ENCODE data around the gene AURKA.
"Not testable (repeated sequence)": the region's sequence is repeated elsewhere in the genome, so short reads cannot be mapped to it uniquely, and the experiment has no call there.

The AURKA gene

DNA sequence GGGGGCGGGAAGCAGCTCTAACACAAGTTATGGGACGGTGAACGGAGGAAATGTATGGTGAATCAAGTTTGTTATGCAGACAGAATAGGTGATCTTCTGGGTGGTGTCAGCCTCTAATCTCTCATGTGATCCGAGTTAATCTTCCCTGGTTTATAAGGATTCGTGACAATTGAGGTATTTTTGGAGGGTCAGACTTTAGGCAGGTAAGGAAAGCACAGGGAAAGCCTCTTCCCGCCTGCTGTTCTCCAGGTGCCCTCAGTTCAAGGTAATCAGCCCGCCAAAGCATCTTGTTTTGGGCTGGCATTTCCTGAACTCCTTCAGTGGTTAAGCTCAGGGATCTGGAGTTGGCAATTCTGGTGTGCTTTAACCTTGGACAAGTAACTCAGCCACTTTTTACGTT lies 1.6 kb upstream of the AURKA start:
- Histone ChIP-seq H3K4me1 (peaks cover 39% of the 10 kb centered on the region), H3K9me3 (no peaks in the 10 kb centered on the region), H3K27me3 (no peaks in the 10 kb centered on the region), H3K36me3 (peaks cover 56% of the 10 kb centered on the region), H4K20me1 (peaks cover 23% of the 10 kb centered on the region), H3K4me3 (peak overlapping the region; percentile 81), H3K4me2 (peak overlapping the region; percentile 78), H3K27ac (no peak overlapping the region), H3K9ac (peak overlapping the region; percentile 82; the same call in 1 of the 2 replicates)
- TF ChIP-seq Cebpa-rat (IDR thresholded peaks at IDR 0.05) = no peak

DNA sequence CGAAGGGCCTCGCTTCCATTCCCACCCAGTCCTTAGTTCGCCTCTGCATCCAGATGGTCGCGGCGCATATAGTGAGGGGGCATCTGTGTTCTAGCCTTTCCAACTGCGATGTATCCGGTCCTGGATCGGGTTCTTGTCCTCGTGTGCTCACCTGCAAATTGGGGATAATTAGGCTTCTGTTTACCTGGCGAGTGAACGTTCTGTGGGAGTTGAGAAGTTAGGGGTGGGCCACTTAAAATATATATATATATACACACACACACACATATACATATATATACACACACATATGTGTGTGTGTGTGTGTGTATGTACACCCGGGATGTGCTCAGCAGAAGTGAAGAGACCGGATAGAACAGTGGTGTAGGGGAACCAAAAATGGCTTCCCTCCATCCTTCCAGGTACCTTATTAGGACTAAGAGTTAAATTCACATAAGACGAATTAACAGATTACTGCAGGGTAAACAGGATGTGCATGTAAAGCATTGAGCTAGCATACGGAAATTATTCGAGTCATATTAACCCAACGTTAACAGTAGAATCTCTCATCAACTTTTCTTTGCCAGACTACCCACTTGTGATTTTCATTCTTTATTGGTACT lies 967 bp upstream of the AURKA start:
- Histone ChIP-seq H3K27ac (peak overlapping the region; percentile 84), H3K27me3 (no peaks in the 10 kb centered on the region), H3K4me2 (peak overlapping the region; percentile 78), H4K20me1 (peaks cover 18% of the 10 kb centered on the region), H3K9me3 (no peaks in the 10 kb centered on the region), H3K4me3 (peak overlapping the region; percentile 81), H3K36me3 (peaks cover 56% of the 10 kb centered on the region), H3K9ac (peak overlapping the region; percentile 82), H3K4me1 (peaks cover 39% of the 10 kb centered on the region)
- TF ChIP-seq Cebpa-rat (IDR thresholded peaks at IDR 0.05) = no peak

- Histone ChIP-seq H3K36me3 (peaks cover 55% of the 10 kb centered on the region), H3K4me1 (peaks cover 39% of the 10 kb centered on the region)
- TF ChIP-seq Cebpa-rat (IDR thresholded peaks at IDR 0.05) = no peak
Measured at GRCh38 chr20:56391596-56392131, 351 bp downstream of the AURKA start.

GRCh38 chr20:56391037-56391436 lies 978 bp downstream of the AURKA start:
- Histone ChIP-seq H3K4me1 (peaks cover 39% of the 10 kb centered on the region), H3K4me2 (peak overlapping the region; percentile 88), H3K9ac (peak overlapping the region; percentile 82), H3K27ac (peak overlapping the region; percentile 84), H3K36me3 (peaks cover 57% of the 10 kb centered on the region), H3K9me3 (no peaks in the 10 kb centered on the region), H3K4me3 (peak overlapping the region; percentile 81), H4K20me1 (peaks cover 12% of the 10 kb centered on the region), H3K27me3 (no peaks in the 10 kb centered on the region)
- no peak for TF ChIP-seq Cebpa-rat (IDR thresholded peaks at IDR 0.05)

More at GRCh38 chr20:56391596-56392131, 351 bp downstream of the AURKA start:
- no peaks in the 10 kb centered on the region for H3K9me3 ChIP-seq
- H4K20me1 ChIP-seq = peaks cover 11% of the 10 kb centered on the region; the same call in 1 of the 2 replicates
- peak overlapping the region; percentile 81 for H3K4me3 ChIP-seq
- no peaks in the 10 kb centered on the region for H3K27me3 ChIP-seq
- H3K27ac ChIP-seq = peak overlapping the region; percentile 84
- peak overlapping the region; percentile 88 for H3K4me2 ChIP-seq
- peak overlapping the region; percentile 82 for H3K9ac ChIP-seq

DNA sequence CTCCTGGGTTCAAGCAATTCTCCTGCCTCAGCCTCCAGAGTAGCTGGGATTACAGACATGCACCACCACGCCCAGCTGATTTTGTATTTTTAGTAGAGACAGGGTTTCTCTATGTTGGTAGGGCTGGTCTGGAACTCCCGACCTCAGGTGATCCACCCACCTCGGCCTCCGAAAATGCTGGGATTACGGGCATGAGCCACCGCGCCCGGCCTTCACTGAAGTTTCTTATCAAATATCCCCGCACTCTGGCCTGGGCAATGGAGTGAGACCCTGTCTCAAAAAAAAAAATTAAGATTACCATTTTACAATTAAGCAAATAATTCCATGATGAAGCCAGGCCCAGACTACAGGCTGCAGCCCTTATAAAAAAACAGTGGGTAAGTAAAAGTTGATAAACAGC lies 1.6 kb downstream of the AURKA start:
- not testable (repeated sequence) for H3K4me3 ChIP-seq, H3K9me3 ChIP-seq, H3K27ac ChIP-seq, H3K27me3 ChIP-seq
- peak overlapping the region; percentile 82 for H3K9ac ChIP-seq
- peaks cover 57% of the 10 kb centered on the region for H3K36me3 ChIP-seq
- H4K20me1 ChIP-seq = peaks cover 16% of the 10 kb centered on the region
- H3K4me1 ChIP-seq = peaks cover 39% of the 10 kb centered on the region
- H3K4me2 ChIP-seq = peak overlapping the region; percentile 88

DNA sequence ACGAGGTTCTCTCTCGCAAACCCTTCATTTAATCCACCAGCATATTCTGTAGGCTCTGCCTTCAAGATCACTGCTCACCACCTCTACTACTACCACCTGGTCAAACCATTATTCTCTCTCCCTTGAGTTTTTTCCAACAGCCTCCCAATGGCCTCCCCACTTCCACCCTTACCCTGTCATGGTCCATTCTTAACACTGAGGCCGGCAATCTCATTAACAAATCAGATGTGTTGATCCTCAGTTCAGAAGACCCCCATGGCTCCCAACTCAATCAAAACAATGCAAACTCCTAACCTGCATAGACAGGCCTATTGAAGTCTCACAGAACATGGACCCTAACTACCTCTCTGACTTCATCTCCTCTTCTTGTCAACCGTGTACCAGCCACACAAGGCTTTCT lies 2.2 kb downstream of the AURKA start:
- Histone ChIP-seq H3K27ac (no peak overlapping the region), H4K20me1 (peaks cover 16% of the 10 kb centered on the region), H3K4me3 (no peak overlapping the region), H3K27me3 (no peaks in the 10 kb centered on the region), H3K4me1 (peaks cover 39% of the 10 kb centered on the region), H3K36me3 (peaks cover 57% of the 10 kb centered on the region), H3K9me3 (no peaks in the 10 kb centered on the region), H3K4me2 (peak overlapping the region; percentile 88; the same call in 1 of the 2 replicates), H3K9ac (no peak overlapping the region)
- TF ChIP-seq Cebpa-rat (IDR thresholded peaks at IDR 0.05) = no peak

- Histone ChIP-seq H3K9ac (no peak overlapping the region), H3K27me3 (no peaks in the 10 kb centered on the region), H3K4me1 (peaks cover 33% of the 10 kb centered on the region), H3K36me3 (peaks cover 64% of the 10 kb centered on the region), H3K27ac (no peak overlapping the region), H3K9me3 (no peaks in the 10 kb centered on the region), H4K20me1 (peaks cover 23% of the 10 kb centered on the region), H3K4me2 (no peak overlapping the region), H3K4me3 (no peak overlapping the region)
- no peak for TF ChIP-seq Cebpa-rat (IDR thresholded peaks at IDR 0.05)
Measured at GRCh38 chr20:56388882-56389281, 3.1 kb downstream of the AURKA start.

DNA sequence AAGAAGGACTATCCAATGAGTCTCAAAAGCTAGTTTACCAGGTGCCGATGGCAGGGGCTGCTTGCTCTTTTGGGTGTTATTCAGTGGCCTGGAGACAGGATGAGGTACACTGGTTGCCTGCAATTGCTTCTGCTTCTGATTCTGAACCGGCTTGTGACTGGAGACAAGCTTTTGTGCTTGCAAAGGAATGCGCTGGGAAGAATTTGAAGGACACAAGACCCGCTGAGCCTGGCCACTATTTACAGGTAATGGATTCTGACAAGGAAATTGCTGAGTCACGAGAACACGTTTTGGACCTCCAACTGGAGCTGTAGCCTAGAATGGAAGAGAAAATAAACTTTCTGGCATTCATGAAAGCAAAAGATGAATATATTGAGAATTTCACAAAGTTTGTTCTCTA lies 5.8 kb downstream of the AURKA start:
- Histone ChIP-seq H3K27me3 (no peaks in the 10 kb centered on the region), H4K20me1 (peaks cover 47% of the 10 kb centered on the region), H3K4me2 (no peak overlapping the region), H3K36me3 (peaks cover 90% of the 10 kb centered on the region), H3K27ac (no peak overlapping the region), H3K4me3 (no peak overlapping the region), H3K4me1 (peaks cover 21% of the 10 kb centered on the region), H3K9me3 (no peaks in the 10 kb centered on the region), H3K9ac (no peak overlapping the region)
- TF ChIP-seq Cebpa-rat (IDR thresholded peaks at IDR 0.05) = no peak

DNA sequence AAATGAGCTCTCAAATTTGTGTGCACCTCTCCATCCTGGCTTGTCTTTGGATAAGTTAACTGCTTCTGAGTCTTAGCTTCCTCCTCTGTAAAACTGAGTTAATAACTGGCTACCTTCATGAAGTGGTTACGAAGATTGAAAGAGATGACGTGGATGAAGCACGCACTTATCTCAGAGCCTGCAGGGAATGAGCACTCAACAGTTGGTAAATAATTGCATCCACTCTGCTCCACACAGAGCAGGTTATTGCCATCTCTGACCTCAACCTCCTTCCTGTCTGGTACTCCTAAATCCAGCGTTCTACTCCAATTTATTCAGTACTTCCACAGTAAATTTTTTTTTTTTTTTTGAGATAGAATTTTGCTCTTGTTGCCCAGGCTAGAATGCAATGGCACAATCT lies 6.9 kb downstream of the AURKA start:
- no peak for TF ChIP-seq Cebpa-rat (IDR thresholded peaks at IDR 0.05)
- H3K4me1 ChIP-seq = peaks cover 10% of the 10 kb centered on the region
- H3K36me3 ChIP-seq = peaks cover 98% of the 10 kb centered on the region
- no peaks in the 10 kb centered on the region for H3K9me3 ChIP-seq
- no peak overlapping the region for H3K4me3 ChIP-seq
- H3K9ac ChIP-seq = no peak overlapping the region
- H3K27ac ChIP-seq = no peak overlapping the region
- H4K20me1 ChIP-seq = peaks cover 47% of the 10 kb centered on the region
- H3K27me3 ChIP-seq = no peaks in the 10 kb centered on the region
- H3K4me2 ChIP-seq = no peak overlapping the region

DNA sequence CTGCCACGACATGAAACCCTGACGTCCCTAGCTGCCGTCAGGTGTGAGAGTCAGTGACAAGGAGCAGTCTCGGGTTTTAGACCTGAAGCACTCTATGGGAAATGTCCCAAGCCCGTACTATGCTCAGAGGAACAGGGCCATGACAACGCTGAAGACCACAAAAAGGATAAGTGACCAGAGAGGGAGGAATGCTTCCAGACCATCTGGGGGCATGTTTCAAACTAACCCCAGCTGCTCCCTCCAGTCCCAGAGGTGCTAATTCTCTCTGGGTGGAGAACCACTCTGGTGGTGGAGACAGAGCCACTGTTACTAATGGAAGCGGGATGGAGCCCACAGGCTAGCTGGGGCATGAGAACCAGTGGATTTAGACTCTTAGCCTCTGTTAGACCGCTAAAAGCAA lies 8.7 kb downstream of the AURKA start:
- H4K20me1 ChIP-seq = peaks cover 49% of the 10 kb centered on the region
- no peak overlapping the region for H3K4me2 ChIP-seq
- no peak overlapping the region for H3K9ac ChIP-seq
- H3K27me3 ChIP-seq = no peaks in the 10 kb centered on the region
- no peak overlapping the region for H3K27ac ChIP-seq
- H3K36me3 ChIP-seq = peaks cover 98% of the 10 kb centered on the region
- no peaks in the 10 kb centered on the region for H3K9me3 ChIP-seq
- TF ChIP-seq Cebpa-rat (IDR thresholded peaks at IDR 0.05) = no peak
- no peak overlapping the region for H3K4me3 ChIP-seq
- H3K4me1 ChIP-seq = no peaks in the 10 kb centered on the region

Data from BLaER1 (cell line).